ENCODE data around the gene PLSCR5.

The PLSCR5 gene

GRCh38 chr3:146546366-146546965, 58.7 kb downstream of the PLSCR5 start:
- Histone ChIP-seq H3K4me2 (ENCODE audit: insufficient read depth, low read length) (no peak overlapping the region), H3K9ac (ENCODE audit: low read depth, low read length) (no peak overlapping the region), H3K4me3 (ENCODE audit: low read depth in 1 of 2, low read length in 2 of 2) (no peak overlapping the region), H3K79me2 (ENCODE audit: insufficient read depth, low read length) (peaks cover 30% of the 10 kb centered on the region), H2AFZ (ENCODE audit: low read depth, low read length) (no peak overlapping the region), H3K4me1 (ENCODE audit: insufficient read depth, low read length) (peaks cover 41% of the 10 kb centered on the region), H3K27me3 (ENCODE audit: insufficient read depth, low read length, poor library complexity) (no peaks in the 10 kb centered on the region), H3K36me3 (ENCODE audit: insufficient read depth, low read length) (peaks cover 7% of the 10 kb centered on the region), H3K27ac (ENCODE audit: low read length) (no peak overlapping the region), H3K9me3 (ENCODE audit: insufficient read depth, low read length, severe bottlenecking) (no peaks in the 10 kb centered on the region), H4K20me1 (ENCODE audit: insufficient read depth, low read length) (peaks cover 17% of the 10 kb centered on the region; the same call in 1 of the 2 replicates)
- no peak for DNase-seq
- TF ChIP-seq CTCF (IDR thresholded peaks at IDR 0.05; ENCODE audit: borderline replicate concordance, extremely low read depth, low read length, poor library complexity, severe bottlenecking) (no peak), EZH2 (IDR thresholded peaks at IDR 0.05; ENCODE audit: borderline replicate concordance, low read depth, low read length, severe bottlenecking) (no peak)
- no peak for ATAC-seq (ENCODE audit: insufficient read depth, low read depth)

- Histone ChIP-seq H3K4me1 (ENCODE audit: insufficient read depth, low read length) (peaks cover 38% of the 10 kb centered on the region), H2AFZ (ENCODE audit: low read depth, low read length) (peak overlapping the region; percentile 86), H3K4me2 (ENCODE audit: insufficient read depth, low read length) (peak overlapping the region; percentile 75), H3K4me3 (ENCODE audit: low read depth in 1 of 2, low read length in 2 of 2) (peak overlapping the region; percentile 86 to 87), H3K27me3 (ENCODE audit: insufficient read depth, low read length, poor library complexity) (no peaks in the 10 kb centered on the region), H3K9ac (ENCODE audit: low read depth, low read length) (peak overlapping the region; percentile 94), H3K36me3 (ENCODE audit: insufficient read depth, low read length) (peaks cover 7% of the 10 kb centered on the region), H4K20me1 (ENCODE audit: insufficient read depth, low read length) (peaks cover 18% of the 10 kb centered on the region; the same call in 1 of the 2 replicates), H3K79me2 (ENCODE audit: insufficient read depth, low read length) (peaks cover 45% of the 10 kb centered on the region), H3K9me3 (ENCODE audit: insufficient read depth, low read length, severe bottlenecking) (no peaks in the 10 kb centered on the region), H3K27ac (ENCODE audit: low read length) (peak overlapping the region; percentile 84)
- no peak for ATAC-seq (ENCODE audit: insufficient read depth, low read depth)
- DNase-seq = no peak
- TF ChIP-seq CTCF (IDR thresholded peaks at IDR 0.05; ENCODE audit: borderline replicate concordance, extremely low read depth, low read length, poor library complexity, severe bottlenecking) (no peak), EZH2 (IDR thresholded peaks at IDR 0.05; ENCODE audit: borderline replicate concordance, low read depth, low read length, severe bottlenecking) (no peak)
Measured at GRCh38 chr3:146544929-146545528, 60.1 kb downstream of the PLSCR5 start.

DNA sequence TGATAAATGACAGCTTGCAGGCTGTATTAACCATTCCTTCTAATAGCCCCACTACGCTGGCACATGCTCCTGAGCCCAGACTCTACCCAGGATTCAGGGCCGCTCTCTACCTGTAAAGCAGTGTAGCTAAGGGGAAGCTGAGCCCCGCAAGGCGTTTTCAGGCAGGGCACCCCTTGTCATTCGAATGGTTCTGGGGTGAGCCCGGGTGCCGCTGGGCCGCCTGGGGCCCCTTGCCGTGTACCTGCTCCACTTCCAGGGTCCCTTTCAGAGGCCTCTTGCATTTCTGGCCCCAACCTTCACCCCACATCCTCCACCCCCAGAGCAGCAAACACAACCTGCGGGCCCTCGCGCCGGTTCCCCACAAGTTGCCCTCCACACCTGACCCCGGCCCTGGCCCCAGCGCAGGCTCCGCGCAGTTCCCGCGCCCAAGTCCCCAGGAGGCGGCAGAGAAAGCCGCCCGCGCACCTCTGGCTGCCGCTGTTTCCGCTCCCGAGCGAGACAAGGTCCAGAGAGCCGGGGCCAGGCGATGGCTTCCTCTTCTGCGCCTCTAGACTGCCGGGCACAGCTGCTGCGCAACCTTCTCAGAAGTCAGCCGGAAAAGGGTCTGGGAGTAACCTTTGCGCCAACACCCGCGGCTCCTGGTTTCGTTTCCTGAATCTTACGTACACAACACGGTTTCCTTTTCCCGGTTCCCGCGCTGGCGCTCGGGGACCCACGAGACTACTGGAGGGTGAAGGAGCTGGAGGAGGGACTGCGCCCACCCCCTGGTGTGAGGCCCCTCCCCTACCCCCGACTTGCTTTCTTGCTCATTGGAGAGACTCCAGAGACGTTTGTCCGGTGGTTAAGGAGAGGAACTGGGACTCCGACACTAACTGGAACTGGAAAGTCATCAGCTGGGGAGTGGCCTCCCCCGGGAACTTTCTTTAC, 60.9 kb downstream of the PLSCR5 start, which contains the start of gene PLSCR1:
PLSCR1 (minus strand) TSS at position 606 of the 927 bp plus-strand sequence. CDS start 8,055 bp downstream, outside the sequence.
- Histone ChIP-seq H3K4me1 (ENCODE audit: insufficient read depth, low read length) (peaks cover 38% of the 10 kb centered on the region), H2AFZ (ENCODE audit: low read depth, low read length) (peak within 1 kb of the TSS; percentile 86), H3K79me2 (ENCODE audit: insufficient read depth, low read length) (peaks cover 52% of the 10 kb centered on the region)

More for the DNA sequence above, 60.9 kb downstream of the PLSCR5 start, which contains the start of gene PLSCR1:
- Histone ChIP-seq H3K4me3 (ENCODE audit: low read depth in 1 of 2, low read length in 2 of 2) (peak within 1 kb of the TSS; percentile 86 to 87), H4K20me1 (ENCODE audit: insufficient read depth, low read length) (peaks cover 23% of the 10 kb centered on the region), H3K27ac (ENCODE audit: low read length) (peak within 1 kb of the TSS; percentile 84), H3K4me2 (ENCODE audit: insufficient read depth, low read length) (peak within 1 kb of the TSS; percentile 75), H3K27me3 (ENCODE audit: insufficient read depth, low read length, poor library complexity) (no peaks in the 10 kb centered on the region), H3K9ac (ENCODE audit: low read depth, low read length) (peak within 1 kb of the TSS; percentile 94), H3K36me3 (ENCODE audit: insufficient read depth, low read length) (peaks cover 14% of the 10 kb centered on the region), H3K9me3 (ENCODE audit: insufficient read depth, low read length, severe bottlenecking) (no peaks in the 10 kb centered on the region)
- peak; percentile 95 for DNase-seq
- ATAC-seq (ENCODE audit: insufficient read depth, low read depth) = peak; percentile 91
- TF ChIP-seq EZH2 (IDR thresholded peaks at IDR 0.05; ENCODE audit: borderline replicate concordance, low read depth, low read length, severe bottlenecking) = no peak
- peak; percentile 6 for TF ChIP-seq CTCF (IDR thresholded peaks at IDR 0.05; ENCODE audit: borderline replicate concordance, extremely low read depth, low read length, poor library complexity, severe bottlenecking)

Data from DND-41 (cell line).